Measurements from ENCODE around the gene ZNF580. TPM values are rescaled to one million over a fixed set of nuclear protein-coding genes. Genes with fewer than 3 reads are reported as not detected.

Gene ZNF580
- 16.2 and 23.0 TPM in 2 replicates for total RNA-seq (2013; cell fraction: nucleolus; rRNA removed)
- total RNA-seq (2014; rRNA removed) (9.4 and 12.2 TPM in 2 replicates), total RNA-seq (2014; rRNA removed; fragmentation: Illumina TruSeq; extraction: Trizol) (4.7 and 5.7 TPM in 2 replicates), total RNA-seq (2021) (31.8 and 34.2 TPM in 2 replicates), polyA plus RNA-seq (2011; rRNA removed) (5.5 and 7.9 TPM in 2 replicates), polyA plus RNA-seq (2014; fragmentation: Illumina TruSeq; extraction: Trizol) (5.3 and 7.4 TPM in 2 replicates), polyA plus RNA-seq (2014; fragmentation: Nextera tagmentation; extraction: Ambion mirVana) (1 to 10 TPM; 2.3 to 7.4 TPM), polyA plus RNA-seq (2014; rRNA removed) (27.1 and 30.2 TPM in 2 replicates), polyA plus RNA-seq (2016; fragmentation: Nextera tagmentation; extraction: Ambion mirVana) (10 to 100 TPM; 24.7 to 25.3 TPM), polyA minus RNA-seq (2011; rRNA and poly(A)+ RNA removed) (3.4 and 7.0 TPM in 2 replicates), Bru-seq, nascent RNA (percentile 73 among the genes with signal in this experiment), BruChase-seq, experiment 1, labeled RNA remaining after a 6-hour chase (percentile 86 among the genes with signal in this experiment), BruChase-seq, experiment 2, labeled RNA remaining after a 2-hour chase (percentile 81 among the genes with signal in this experiment)
- 12.4 TPM for polyA plus RNA-seq (2011; ENCODE audit: low read depth)
- 9.7 and 13.8 TPM in 2 replicates for polyA plus RNA-seq (2011; cell fraction: cytosol; rRNA removed)
- polyA plus RNA-seq (2011; cell fraction: nucleus; rRNA removed), result 50.7 and 83.1 TPM in 2 replicates
- 33.1 and 35.3 TPM in 2 replicates for polyA plus RNA-seq (2012)
- polyA minus RNA-seq (2011; cell fraction: cytosol; rRNA and poly(A)+ RNA removed), result 5.5 and 8.0 TPM in 2 replicates
- polyA minus RNA-seq (2011; cell fraction: nucleus; rRNA and poly(A)+ RNA removed), result 8.2 and 17.3 TPM in 2 replicates
- long read RNA-seq, experiment 1, transcript ZNF580-201 (2 exons, 1,261 nt), result major isoform, 5 of 9 reads
- long read RNA-seq, experiment 1, partial matches to known transcripts, result 0 of 9 reads
- long read RNA-seq, experiment 1, other reads (novel, unspliced or antisense), result 1 of 9 reads
- long read RNA-seq, experiment 2, result 0 reads

GRCh38 chr19:55640577-55641425, at the start of gene ZNF580:
TSS of gene ZNF580 (plus strand) at chr19:55641002. CDS start at chr19:55642509, 1,507 bp downstream.
- ChIA-PET RAD21 (ENCODE audit: unreplicated experiment) (no interaction called here), SMC1A (ENCODE audit: uncharacterized antibody, unreplicated experiment) (no interaction called here), CTCF (no interaction called here), POLR2A (interaction anchor here (0.6 to 2.1 kb wide), 4 partner anchors 9 to 1314 kb away, joined by 3 to 6 read pairs (median 5); no protein-coding TSS in a partner anchor)
- peak within 1 kb of the TSS; percentile 95 for H3K4me3 ChIP-seq
- peak within 1 kb of the TSS; percentile 86 for H3K9ac ChIP-seq (ENCODE audit: control insufficient read depth, insufficient read depth, low read length)
- no peaks in the 10 kb centered on the region for H4K20me1 ChIP-seq (ENCODE audit: control insufficient read depth, insufficient read depth)
- peak within 1 kb of the TSS; percentile 64 for H3K27ac ChIP-seq (ENCODE audit: control insufficient read depth, insufficient read depth)
- 0 out of 4 replicates have a peak, but pooled peaks cover 0 to 2% of the 10 kb centered on the region in 2 experiments for H3K36me3 ChIP-seq (ENCODE audit: control insufficient read depth in 2 of 2, insufficient read depth in 2 of 2, low read length in 1 of 2)
- DNase-seq (ENCODE audit: low read depth, low spot score) (no peak), ATAC-seq (peak; percentile 48), FAIRE-seq (no peak)
- peaks cover 68% of the 10 kb centered on the region for H3K79me2 ChIP-seq (ENCODE audit: control insufficient read depth, insufficient read depth, low read length)
- intact Hi-C loops (cut with micrococcal nuclease; ENCODE audit: unreplicated experiment), result loop anchor here (5.0 kb wide), 2 partner anchors 36 to 38 kb away; partner anchors contain the start of genes EPN1 and ZNF524
- WGBS (ENCODE audit: insufficient coverage, insufficient replicate concordance, low lambda C conversion rate, missing lambda C conversion rate), result under 1% methylated on average over 64 of the region's 89 CpGs
- no TSS peak for BruUV-seq (replicated peaks)
- H3K4me2 ChIP-seq (ENCODE audit: control insufficient read depth, insufficient read depth), result peak within 1 kb of the TSS; percentile 97
- no peaks in the 10 kb centered on the region for H3K9me3 ChIP-seq (replicated peaks; ENCODE audit: control insufficient read depth, insufficient read depth, low read length)
- in situ Hi-C loops (cut with MboI), result no loop called here
- peak within 1 kb of the TSS; percentile 39; the same call in 1 of the 2 replicates for H2AFZ ChIP-seq (ENCODE audit: control insufficient read depth, low read depth, low read length)
- no peaks in the 10 kb centered on the region for H3K27me3 ChIP-seq (replicated peaks in 1 of 2; ENCODE audit: control insufficient read depth in 2 of 2, insufficient read depth in 2 of 2, low read length in 1 of 2)
- peaks cover 43% of the 10 kb centered on the region for H3K4me1 ChIP-seq (ENCODE audit: control insufficient read depth, insufficient read depth, low read length)
- TF ChIP-seq SRF (IDR thresholded peaks at IDR 0.05; ENCODE audit: low read depth in 2 of 2, low read length in 2 of 2) (peak in 1 of 2 experiments; percentile 69; a peak in 1 of 4 replicates), TARDBP (IDR thresholded peaks at IDR 0.05; ENCODE audit: borderline replicate concordance) (no peak), KLF5 (IDR thresholded peaks at IDR 0.05; ENCODE audit: partially characterized antibody) (no peak), STAT1 (conservative IDR thresholded peaks at IDR 0.05) (no peak), JUND (IDR thresholded peaks at IDR 0.05; ENCODE audit: low read depth, low read length) (no peak), IKZF2 (IDR thresholded peaks at IDR 0.05) (0 out of 4 replicates have a peak, but pooled peaks of 1 of the 2 experiments have one; percentile 30), ZZZ3 (IDR thresholded peaks at IDR 0.05; ENCODE audit: control insufficient read depth, insufficient read length, low read depth) (no peak), FOXK2 (IDR thresholded peaks at IDR 0.05) (no peak), FOXM1 (IDR thresholded peaks at IDR 0.05; ENCODE audit: low read depth, low read length) (no peak), PRDM15 (CRISPR knock-in tag; IDR thresholded peaks at IDR 0.05) (no peak), ZBTB11 (CRISPR knock-in tag; IDR thresholded peaks at IDR 0.05) (peak; percentile 86), POLR2A (IDR thresholded peaks at IDR 0.05; ENCODE audit: low read depth, low read length) (peak; percentile 65; the same call in 1 of the 2 replicates)
